Panc1 (cell line): Measurements from ENCODE around the gene MAPKAP1. TPM values are rescaled to one million over a fixed set of nuclear protein-coding genes. Genes with fewer than 3 reads are reported as not detected.

Source experiments
- ATAC-seq: fragments of 200-7000 bp; cut with Tn5 transposase; 2 replicates; pipeline ENCODE4 v1.9.1; 2020; ENCODE audit warnings: mild to moderate bottlenecking, moderate library complexity
- BruUV-seq: library from RNA; stranded (reverse); fragments of 400-500 nt; replicated peaks from 2 replicates; lab custom pipeline; 2021; lab: Mats Ljungman, UMichigan
- CTCF ChIA-PET: fragments of 300-600 bp; sonication (Branson Sonifier 250); formaldehyde crosslinking; loops from one replicate; lab custom pipeline; 2022; ENCODE audit warnings: antibody characterized with exemption; lab: Charles Lee
- POLR2A ChIA-PET: fragments of 300-600 bp; sonication (Branson Sonifier 250); formaldehyde crosslinking; loops from one replicate; lab custom pipeline; 2022; ENCODE audit warnings: antibody characterized with exemption; lab: Charles Lee
- DNase-seq: peaks from one replicate; pipeline ENCODE4 v3.0.0-alpha.2; 2010; ENCODE audit warnings: low read depth, low spot score
- H3K27ac ChIP-seq: 2 replicates; pipeline ENCODE4 v1.5.1; 2011; ENCODE audit warnings: mild to moderate bottlenecking, low read length, inconsistent platforms
- H3K27me3 ChIP-seq: fragments of 200-500 bp; sonication (Bioruptor generic); 2 replicates; pipeline ENCODE4 v1.6.0; 2014; ENCODE audit warnings: low read length, inconsistent platforms; ENCODE audit not compliant: control insufficient read depth, insufficient read depth
- H3K36me3 ChIP-seq: fragments of 200-500 bp; sonication (Bioruptor generic); 2 replicates; pipeline ENCODE4 v1.5.1; 2014; ENCODE audit warnings: inconsistent platforms, mild to moderate bottlenecking, low read length, moderate library complexity; ENCODE audit not compliant: control insufficient read depth, insufficient read depth
- H3K4me1 ChIP-seq: 2 replicates; pipeline ENCODE4 v1.5.1; 2011; ENCODE audit warnings: inconsistent platforms, mild to moderate bottlenecking, low read length, moderate library complexity; ENCODE audit not compliant: control insufficient read depth, insufficient read depth
- H3K4me3 ChIP-seq, 2 experiments: 2 replicates each; pipeline ENCODE4 v1.5.1; 2011 to 2012; ENCODE audit warnings: low read depth in 2 of 2, low read length in 2 of 2, mild to moderate bottlenecking in 2 of 2, inconsistent platforms in 1 of 2, moderate library complexity in 1 of 2
- H3K9me3 ChIP-seq: fragments of 200-500 bp; sonication (Bioruptor generic); 2 replicates; pipeline ENCODE4 v1.5.1; 2014; ENCODE audit warnings: low read depth, mild to moderate bottlenecking, inconsistent platforms, low read length, moderate library complexity; ENCODE audit not compliant: control insufficient read depth, insufficient read depth
- POLR2AphosphoS5 ChIP-seq: IDR thresholded peaks from 2 replicates; pipeline ENCODE4 v1.6.1; 2012; ENCODE audit warnings: mild to moderate bottlenecking, low read depth, low read length, moderate library complexity
- SIN3A ChIP-seq: IDR thresholded peaks from 2 replicates; pipeline ENCODE4 v1.6.1; 2012; ENCODE audit warnings: low read depth, mild to moderate bottlenecking, low read length, moderate library complexity, borderline replicate concordance; ENCODE audit not compliant: insufficient read depth
- TCF7L2 ChIP-seq: IDR thresholded peaks from 2 replicates; pipeline ENCODE4 v1.6.1; 2011; ENCODE audit warnings: mild to moderate bottlenecking, low read depth, low read length, inconsistent platforms
- in situ Hi-C: cut with HindIII; loops from 2 replicates; pipeline ENCODE4 v1.10.0; 2016; ENCODE audit warnings: low sequenced_read_pairs, low pct_unique_long_range_greater_than_20kb
- intact Hi-C: fragments of 100-400 bp; cut with micrococcal nuclease; formaldehyde crosslinking; loops from one replicate; pipeline ENCODE4 v1.10.0; 2022; ENCODE audit not compliant: unreplicated experiment
- total RNA-seq: library from RNA; stranded (reverse); gene quantifications from one replicate; pipeline ENCODE4 v1.2.1, GENCODE V29; 2021; ENCODE audit not compliant: unreplicated experiment
- TF ChIP-seq, protein P1 (sequence below), 2 experiments: IDR thresholded peaks; 2 replicates each; pipeline ENCODE4 v1.6.1; 2011 to 2012; ENCODE audit warnings: low read depth in 2 of 2, control low read depth in 1 of 2, low read length in 1 of 2, mild to moderate bottlenecking in 1 of 2, moderate library complexity in 1 of 2; ENCODE audit not compliant: insufficient read depth in 1 of 2
- TF ChIP-seq, protein P2 (sequence below): fragments of 450-650 bp; IDR thresholded peaks from 2 replicates; pipeline ENCODE4 v1.5.1; 2017; ENCODE audit warnings: mild to moderate bottlenecking

The MAPKAP1 gene
- total RNA-seq, 1 experiment from 2014 or later = 72.7 TPM

DNA sequence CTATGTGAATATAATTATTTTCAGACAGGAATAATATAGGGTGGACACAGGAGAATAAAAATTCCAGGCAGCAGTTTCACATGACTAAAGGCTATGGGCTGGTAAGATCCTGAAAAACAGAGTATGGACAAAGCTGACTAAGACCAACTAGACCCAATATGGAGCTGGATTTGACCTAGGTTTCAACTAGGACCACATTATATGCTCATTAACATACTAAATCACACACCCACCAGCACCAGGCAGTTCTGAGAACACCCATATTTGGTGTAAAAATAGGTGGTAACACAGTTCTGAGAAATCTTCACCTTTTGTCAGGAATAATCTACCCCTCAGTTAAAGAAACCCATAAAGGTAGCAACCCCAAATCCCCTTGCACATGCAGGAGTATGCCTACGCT, 64.7 kb downstream of the MAPKAP1 start:
- TF ChIP-seq, protein P1, sequence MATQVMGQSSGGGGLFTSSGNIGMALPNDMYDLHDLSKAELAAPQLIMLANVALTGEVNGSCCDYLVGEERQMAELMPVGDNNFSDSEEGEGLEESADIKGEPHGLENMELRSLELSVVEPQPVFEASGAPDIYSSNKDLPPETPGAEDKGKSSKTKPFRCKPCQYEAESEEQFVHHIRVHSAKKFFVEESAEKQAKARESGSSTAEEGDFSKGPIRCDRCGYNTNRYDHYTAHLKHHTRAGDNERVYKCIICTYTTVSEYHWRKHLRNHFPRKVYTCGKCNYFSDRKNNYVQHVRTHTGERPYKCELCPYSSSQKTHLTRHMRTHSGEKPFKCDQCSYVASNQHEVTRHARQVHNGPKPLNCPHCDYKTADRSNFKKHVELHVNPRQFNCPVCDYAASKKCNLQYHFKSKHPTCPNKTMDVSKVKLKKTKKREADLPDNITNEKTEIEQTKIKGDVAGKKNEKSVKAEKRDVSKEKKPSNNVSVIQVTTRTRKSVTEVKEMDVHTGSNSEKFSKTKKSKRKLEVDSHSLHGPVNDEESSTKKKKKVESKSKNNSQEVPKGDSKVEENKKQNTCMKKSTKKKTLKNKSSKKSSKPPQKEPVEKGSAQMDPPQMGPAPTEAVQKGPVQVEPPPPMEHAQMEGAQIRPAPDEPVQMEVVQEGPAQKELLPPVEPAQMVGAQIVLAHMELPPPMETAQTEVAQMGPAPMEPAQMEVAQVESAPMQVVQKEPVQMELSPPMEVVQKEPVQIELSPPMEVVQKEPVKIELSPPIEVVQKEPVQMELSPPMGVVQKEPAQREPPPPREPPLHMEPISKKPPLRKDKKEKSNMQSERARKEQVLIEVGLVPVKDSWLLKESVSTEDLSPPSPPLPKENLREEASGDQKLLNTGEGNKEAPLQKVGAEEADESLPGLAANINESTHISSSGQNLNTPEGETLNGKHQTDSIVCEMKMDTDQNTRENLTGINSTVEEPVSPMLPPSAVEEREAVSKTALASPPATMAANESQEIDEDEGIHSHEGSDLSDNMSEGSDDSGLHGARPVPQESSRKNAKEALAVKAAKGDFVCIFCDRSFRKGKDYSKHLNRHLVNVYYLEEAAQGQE (IDR thresholded peaks at IDR 0.05; ENCODE audit: insufficient read depth in 1 of 2, low read depth in 2 of 2, low read length in 1 of 2) = no peak
- TF ChIP-seq SIN3A = no peak
- TF ChIP-seq POLR2AphosphoS5 = no peak
- no peak for TF ChIP-seq TCF7L2
- TF ChIP-seq, protein P2, sequence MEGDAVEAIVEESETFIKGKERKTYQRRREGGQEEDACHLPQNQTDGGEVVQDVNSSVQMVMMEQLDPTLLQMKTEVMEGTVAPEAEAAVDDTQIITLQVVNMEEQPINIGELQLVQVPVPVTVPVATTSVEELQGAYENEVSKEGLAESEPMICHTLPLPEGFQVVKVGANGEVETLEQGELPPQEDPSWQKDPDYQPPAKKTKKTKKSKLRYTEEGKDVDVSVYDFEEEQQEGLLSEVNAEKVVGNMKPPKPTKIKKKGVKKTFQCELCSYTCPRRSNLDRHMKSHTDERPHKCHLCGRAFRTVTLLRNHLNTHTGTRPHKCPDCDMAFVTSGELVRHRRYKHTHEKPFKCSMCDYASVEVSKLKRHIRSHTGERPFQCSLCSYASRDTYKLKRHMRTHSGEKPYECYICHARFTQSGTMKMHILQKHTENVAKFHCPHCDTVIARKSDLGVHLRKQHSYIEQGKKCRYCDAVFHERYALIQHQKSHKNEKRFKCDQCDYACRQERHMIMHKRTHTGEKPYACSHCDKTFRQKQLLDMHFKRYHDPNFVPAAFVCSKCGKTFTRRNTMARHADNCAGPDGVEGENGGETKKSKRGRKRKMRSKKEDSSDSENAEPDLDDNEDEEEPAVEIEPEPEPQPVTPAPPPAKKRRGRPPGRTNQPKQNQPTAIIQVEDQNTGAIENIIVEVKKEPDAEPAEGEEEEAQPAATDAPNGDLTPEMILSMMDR = no peak
- ATAC-seq = no peak
- DNase-seq = no peak
- no TSS peak for BruUV-seq
- H3K27ac ChIP-seq = no peak overlapping the region
- H3K4me3 ChIP-seq = no peak overlapping the region
- in situ Hi-C loops = no loop called here
- no peaks in the 10 kb centered on the region for H3K4me1 ChIP-seq
- CTCF ChIA-PET = no interaction called here
- POLR2A ChIA-PET = no interaction called here
- intact Hi-C loops = no loop called here
- H3K9me3 ChIP-seq = no peaks in the 10 kb centered on the region
- no peaks in the 10 kb centered on the region for H3K27me3 ChIP-seq
- no peaks in the 10 kb centered on the region for H3K36me3 ChIP-seq

DNA sequence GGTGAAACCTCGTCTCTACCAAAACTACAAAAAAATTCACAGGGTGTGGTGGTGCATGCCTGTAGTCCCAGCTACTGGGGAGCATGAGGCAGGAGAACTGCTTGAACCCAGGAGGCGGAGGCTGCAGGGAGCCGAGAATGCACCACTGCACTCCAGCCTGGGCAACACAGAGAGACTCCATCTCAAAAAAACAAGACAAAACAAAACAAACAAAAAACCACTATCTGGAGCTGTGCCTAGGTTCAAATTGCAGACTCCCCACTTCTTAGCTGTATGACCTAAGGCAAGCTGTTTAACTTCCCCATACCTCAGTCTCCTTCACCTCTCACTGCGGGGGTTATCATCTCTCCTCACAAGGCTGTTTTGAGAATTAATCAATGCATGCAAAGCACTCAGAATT, 68.0 kb downstream of the MAPKAP1 start:
- ATAC-seq = no peak
- in situ Hi-C loops (no loop called here), intact Hi-C loops (no loop called here)
- H3K36me3 ChIP-seq = no peaks in the 10 kb centered on the region
- TF ChIP-seq POLR2AphosphoS5 = no peak
- TF ChIP-seq, protein P2 = no peak
- TF ChIP-seq, protein P1 (IDR thresholded peaks at IDR 0.05; ENCODE audit: insufficient read depth in 1 of 2, low read depth in 2 of 2, low read length in 1 of 2) = no peak
- no peak for TF ChIP-seq SIN3A
- no peak for TF ChIP-seq TCF7L2
- ChIA-PET CTCF (no interaction called here), POLR2A (interaction anchor here (0.5 kb wide), 1 partner anchor 139 kb away, joined by 4 read pairs; no protein-coding TSS in a partner anchor)
- H3K4me1 ChIP-seq = peaks cover 6% of the 10 kb centered on the region; the same call in 1 of the 2 replicates
- no peaks in the 10 kb centered on the region for H3K9me3 ChIP-seq
- no peaks in the 10 kb centered on the region for H3K27me3 ChIP-seq
- BruUV-seq = no TSS peak
- no peak overlapping the region for H3K4me3 ChIP-seq
- DNase-seq = no peak
- no peak overlapping the region for H3K27ac ChIP-seq
